ENCODE measurements around the gene SERPINB6.
"Not testable (repeated sequence)": the region's sequence is repeated elsewhere in the genome, so short reads cannot be mapped to it uniquely, and the experiment has no call there.

Gene SERPINB6

GRCh38 chr6:2977799-2978590 lies 6.6 kb upstream of the SERPINB6 start:
- H3K4me3 ChIP-seq (ENCODE audit: low read depth, low read length) = no peak overlapping the region
- in situ Hi-C loops (cut with HindIII; ENCODE audit: low sequenced_read_pairs) = no loop called here
- no peak for TF ChIP-seq CTCF (IDR thresholded peaks at IDR 0.05; ENCODE audit: low read depth, low read length, missing control alignments)
- DNase-seq (ENCODE audit: low read depth) = no peak

GRCh38 chr6:2977290-2977689 lies 5.9 kb upstream of the SERPINB6 start:
- in situ Hi-C loops (cut with HindIII; ENCODE audit: low sequenced_read_pairs) = no loop called here
- no peak overlapping the region for H3K4me3 ChIP-seq (ENCODE audit: low read depth, low read length)
- no peak for DNase-seq (ENCODE audit: low read depth)
- TF ChIP-seq CTCF (IDR thresholded peaks at IDR 0.05; ENCODE audit: low read depth, low read length, missing control alignments) = no peak

GRCh38 chr6:2976571-2977085 lies 5.3 kb upstream of the SERPINB6 start:
- H3K4me3 ChIP-seq (ENCODE audit: low read depth, low read length) = no peak overlapping the region
- peak; percentile 62 for DNase-seq (ENCODE audit: low read depth)
- in situ Hi-C loops (cut with HindIII; ENCODE audit: low sequenced_read_pairs) = no loop called here
- no peak for TF ChIP-seq CTCF (IDR thresholded peaks at IDR 0.05; ENCODE audit: low read depth, low read length, missing control alignments)

GRCh38 chr6:2976060-2976459 lies 4.7 kb upstream of the SERPINB6 start:
- in situ Hi-C loops (cut with HindIII; ENCODE audit: low sequenced_read_pairs) = no loop called here
- DNase-seq (ENCODE audit: low read depth) = no peak
- H3K4me3 ChIP-seq (ENCODE audit: low read depth, low read length) = no peak overlapping the region
- TF ChIP-seq CTCF (IDR thresholded peaks at IDR 0.05; ENCODE audit: low read depth, low read length, missing control alignments) = no peak

GRCh38 chr6:2973676-2974075 lies 2.3 kb upstream of the SERPINB6 start:
- in situ Hi-C loops (cut with HindIII; ENCODE audit: low sequenced_read_pairs) = no loop called here
- H3K4me3 ChIP-seq (ENCODE audit: low read depth, low read length) = no peak overlapping the region
- no peak for DNase-seq (ENCODE audit: low read depth)
- no peak for TF ChIP-seq CTCF (IDR thresholded peaks at IDR 0.05; ENCODE audit: low read depth, low read length, missing control alignments)

GRCh38 chr6:2973180-2973579 lies 1.8 kb upstream of the SERPINB6 start:
- H3K4me3 ChIP-seq (ENCODE audit: low read depth, low read length); DNase-seq (ENCODE audit: low read depth); in situ Hi-C loops (cut with HindIII; ENCODE audit: low sequenced_read_pairs): not testable (repeated sequence)

GRCh38 chr6:2972685-2973084 lies 1.3 kb upstream of the SERPINB6 start:
- in situ Hi-C loops (cut with HindIII; ENCODE audit: low sequenced_read_pairs); DNase-seq (ENCODE audit: low read depth); H3K4me3 ChIP-seq (ENCODE audit: low read depth, low read length): not testable (repeated sequence)

GRCh38 chr6:2972219-2972487 lies 786 bp upstream of the SERPINB6 start:
- in situ Hi-C loops (cut with HindIII; ENCODE audit: low sequenced_read_pairs); DNase-seq (ENCODE audit: low read depth): not testable (repeated sequence)
- peak overlapping the region; percentile 51 for H3K4me3 ChIP-seq (ENCODE audit: low read depth, low read length)
